SK-N-SH (cell line): ENCODE results near the gene GLS.

Source experiments
- JUND ChIP-seq: IDR thresholded peaks from 2 replicates; pipeline ENCODE4 v1.4.0; 2012
- RAD21 ChIP-seq: IDR thresholded peaks from 2 replicates; pipeline ENCODE4 v1.6.1; 2012; ENCODE audit warnings: mild to moderate bottlenecking, low read length
- RCOR1 ChIP-seq: fragments of 150-350 bp; IDR thresholded peaks from 2 replicates; pipeline ENCODE4 v1.6.1; 2017; ENCODE audit warnings: antibody characterized with exemption, low read length

GRCh38 chr2:190835303-190835930 is 45.2 kb upstream of the GLS start:
- TF ChIP-seq RAD21 (no peak), JUND (peak; percentile 83), RCOR1 (no peak)
